HEK293 (cell line): ENCODE data around the gene CRELD1.
"Not testable (repeated sequence)": the region's sequence is repeated elsewhere in the genome, so short reads cannot be mapped to it uniquely, and the experiment has no call there.

Experiments used
- CTCF ChIA-PET: fragments of 350-600 bp; formaldehyde crosslinking; extraction: SDS; loops from one replicate; lab custom pipeline; 2021; ENCODE audit warnings: antibody characterized with exemption; lab: Yijun Ruan, JAX
- POLR2A ChIA-PET: fragments of 300-600 bp; formaldehyde crosslinking; extraction: SDS; loops from one replicate; lab custom pipeline; 2020; ENCODE audit warnings: antibody characterized with exemption, inconsistent platforms; lab: Yijun Ruan, JAX
- H3K27ac ChIP-seq: fragments of 200-500 bp; sonication (Bioruptor generic); 2 replicates; pipeline ENCODE4 v1.5.1; 2014; ENCODE audit warnings: low read depth, low read length, control low read depth, inconsistent platforms; ENCODE audit errors: extremely low read depth
- H3K36me3 ChIP-seq, 2 experiments: fragments of 200-500 bp in 1 of 2; sonication (Bioruptor generic) in 1 of 2; 1 replicate in 1 of 2; 2 replicates in 1 of 2; pipeline ENCODE4 v1.5.1; 2014 to 2017; ENCODE audit warnings: inconsistent platforms in 2 of 2, low read length in 2 of 2; ENCODE audit not compliant: control insufficient read depth in 2 of 2, insufficient read depth in 1 of 2
- H3K4me1 ChIP-seq: fragments of 200-500 bp; sonication (Bioruptor generic); 2 replicates; pipeline ENCODE4 v1.5.1; 2014; ENCODE audit warnings: mild to moderate bottlenecking, low read length, inconsistent platforms; ENCODE audit not compliant: control insufficient read depth, insufficient read depth
- H3K4me3 ChIP-seq: 2 replicates; pipeline ENCODE4 v1.5.1; 2011; ENCODE audit warnings: low read depth, mild to moderate bottlenecking, control low read depth, low read length, moderate library complexity
- H3K9me3 ChIP-seq: fragments of 200-500 bp; sonication (Bioruptor generic); 2 replicates; pipeline ENCODE4 v1.5.1; 2014; ENCODE audit warnings: low read depth, low read length, inconsistent platforms; ENCODE audit not compliant: control insufficient read depth, insufficient read depth
- BCL11B ChIP-seq: fragments of 450-650 bp; formaldehyde crosslinking; IDR thresholded peaks from 2 replicates; pipeline ENCODE4 v1.5.1; 2016; ENCODE audit warnings: low read depth, missing biosample characterization, missing genetic modification characterization
- EGR2 ChIP-seq: fragments of 450-650 bp; formaldehyde crosslinking; IDR thresholded peaks from 2 replicates; pipeline ENCODE4 v1.5.1; 2016; ENCODE audit warnings: low read depth, missing biosample characterization, missing genetic modification characterization
- HOXD13 ChIP-seq: sonication (generic); formaldehyde crosslinking; IDR thresholded peaks from 2 replicates; pipeline ENCODE4 v1.8.0; 2022; ENCODE audit warnings: missing genetic modification reagents, borderline replicate concordance
- KLF1 ChIP-seq: fragments of 450-650 bp; formaldehyde crosslinking; IDR thresholded peaks from 2 replicates; pipeline ENCODE4 v1.5.1; 2016; ENCODE audit warnings: missing biosample characterization, missing genetic modification characterization
- KLF16 ChIP-seq: fragments of 450-650 bp; formaldehyde crosslinking; IDR thresholded peaks from 2 replicates; pipeline ENCODE4 v1.5.1; 2017; ENCODE audit warnings: missing biosample characterization, missing genetic modification characterization
- MYNN ChIP-seq: fragments of 450-650 bp; formaldehyde crosslinking; IDR thresholded peaks from 2 replicates; pipeline ENCODE4 v1.5.1; 2016; ENCODE audit warnings: missing biosample characterization, missing genetic modification characterization, borderline replicate concordance
- SCRT1 ChIP-seq: fragments of 450-650 bp; formaldehyde crosslinking; IDR thresholded peaks from 2 replicates; pipeline ENCODE4 v1.5.1; 2016; ENCODE audit warnings: missing biosample characterization, missing genetic modification characterization, borderline replicate concordance
- TRIM28 ChIP-seq: IDR thresholded peaks from 2 replicates; pipeline ENCODE4 v1.6.1; 2011; ENCODE audit warnings: low read length, control low read depth, borderline replicate concordance
- YY2 ChIP-seq: fragments of 450-650 bp; formaldehyde crosslinking; IDR thresholded peaks from 2 replicates; pipeline ENCODE4 v1.5.1; 2016; ENCODE audit warnings: missing biosample characterization, missing genetic modification characterization
- ZBTB20 ChIP-seq: fragments of 450-650 bp; formaldehyde crosslinking; IDR thresholded peaks from 2 replicates; pipeline ENCODE4 v1.5.1; 2016; ENCODE audit warnings: missing biosample characterization, missing genetic modification characterization
- ZFHX2 ChIP-seq: fragments of 450-650 bp; formaldehyde crosslinking; conservative IDR thresholded peaks from 2 replicates; pipeline ENCODE4 v1.5.1; 2016; ENCODE audit warnings: missing biosample characterization, missing genetic modification characterization
- ZFP69B ChIP-seq: fragments of 450-650 bp; formaldehyde crosslinking; IDR thresholded peaks from 2 replicates; pipeline ENCODE4 v1.5.1; 2016; ENCODE audit warnings: missing biosample characterization, missing genetic modification characterization
- ZNF10 ChIP-seq: fragments of 450-650 bp; formaldehyde crosslinking; IDR thresholded peaks from 2 replicates; pipeline ENCODE4 v1.5.1; 2017; ENCODE audit warnings: missing biosample characterization, missing genetic modification characterization
- ZNF16 ChIP-seq: fragments of 450-650 bp; formaldehyde crosslinking; IDR thresholded peaks from 2 replicates; pipeline ENCODE4 v1.5.1; 2016; ENCODE audit warnings: low read depth, missing biosample characterization, missing genetic modification characterization
- ZNF174 ChIP-seq: fragments of 450-650 bp; formaldehyde crosslinking; IDR thresholded peaks from 2 replicates; pipeline ENCODE4 v1.5.0; 2017; ENCODE audit warnings: missing biosample characterization, mild to moderate bottlenecking, missing genetic modification characterization
- ZNF350 ChIP-seq: fragments of 450-650 bp; formaldehyde crosslinking; IDR thresholded peaks from 2 replicates; pipeline ENCODE4 v1.5.0; 2017; ENCODE audit warnings: missing biosample characterization, mild to moderate bottlenecking, missing genetic modification characterization
- ZNF394 ChIP-seq: fragments of 450-650 bp; formaldehyde crosslinking; IDR thresholded peaks from 2 replicates; pipeline ENCODE4 v1.5.1; 2016; ENCODE audit warnings: missing biosample characterization, missing genetic modification characterization, mild to moderate bottlenecking, moderate library complexity, borderline replicate concordance
- ZNF423 ChIP-seq: fragments of 450-650 bp; formaldehyde crosslinking; IDR thresholded peaks from 2 replicates; pipeline ENCODE4 v1.5.1; 2016; ENCODE audit warnings: missing biosample characterization, missing genetic modification characterization
- ZNF426 ChIP-seq: fragments of 450-650 bp; formaldehyde crosslinking; IDR thresholded peaks from 2 replicates; pipeline ENCODE4 v1.5.1; 2017; ENCODE audit warnings: missing biosample characterization, missing genetic modification characterization, mild to moderate bottlenecking, inconsistent platforms, moderate library complexity
- ZNF544 ChIP-seq: fragments of 450-650 bp; formaldehyde crosslinking; IDR thresholded peaks from 2 replicates; pipeline ENCODE4 v1.5.0; 2017; ENCODE audit warnings: missing biosample characterization, missing genetic modification characterization
- ZNF707 ChIP-seq: fragments of 450-650 bp; formaldehyde crosslinking; IDR thresholded peaks from 2 replicates; pipeline ENCODE4 v1.5.1; 2016; ENCODE audit warnings: missing biosample characterization, missing genetic modification characterization
- ZNF785 ChIP-seq: fragments of 450-650 bp; formaldehyde crosslinking; IDR thresholded peaks from 2 replicates; pipeline ENCODE4 v1.5.1; 2016; ENCODE audit warnings: missing biosample characterization, missing genetic modification characterization
- TF ChIP-seq, protein P1 (sequence below): fragments of 450-650 bp; formaldehyde crosslinking; IDR thresholded peaks from 2 replicates; pipeline ENCODE4 v1.5.1; 2016; ENCODE audit warnings: missing biosample characterization, missing genetic modification characterization
- TF ChIP-seq, protein P2 (sequence below): fragments of 450-650 bp; formaldehyde crosslinking; IDR thresholded peaks from 2 replicates; pipeline ENCODE4 v1.5.1; 2016; ENCODE audit warnings: missing biosample characterization, missing genetic modification characterization

Gene CRELD1

DNA sequence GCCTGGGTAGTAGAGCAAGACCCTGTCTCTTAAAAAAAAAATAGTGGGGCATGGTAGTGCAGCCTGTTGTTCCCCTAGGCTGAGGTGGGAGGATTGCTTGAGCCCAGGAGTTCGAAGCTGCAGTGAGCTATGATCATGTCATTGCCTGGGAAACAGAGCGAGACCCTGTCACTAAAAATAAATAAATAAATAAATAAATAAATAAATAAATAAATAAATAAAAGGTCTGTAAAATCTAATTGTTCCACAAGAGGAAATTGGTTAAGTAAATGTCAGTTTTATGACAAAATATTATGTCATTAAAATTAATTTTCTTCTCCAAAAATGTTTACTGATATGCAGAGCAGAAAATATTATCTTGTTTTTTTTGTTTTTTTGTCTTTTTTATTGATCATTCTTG lies 5.3 kb downstream of the CRELD1 start (continued):
- TF ChIP-seq HOXD13 (CRISPR knock-in tag) (no peak), EGR2 (tag by site-specific recombination) (no peak), YY2 (tag by site-specific recombination) (no peak), ZNF423 (tag by site-specific recombination) (no peak), SCRT1 (tag by site-specific recombination) (no peak), ZNF707 (tag by site-specific recombination) (no peak), ZNF785 (no peak), ZNF16 (tag by site-specific recombination) (0 out of 2 replicates have a peak, but pooled peaks have one; percentile 9), ZNF10 (tag by site-specific recombination) (no peak), KLF1 (tag by site-specific recombination) (no peak), MYNN (no peak; the same call in 1 of the 2 replicates), ZFP69B (tag by site-specific recombination) (no peak), BCL11B (no peak), ZNF174 (tag by site-specific recombination) (no peak), ZNF426 (tag by site-specific recombination) (peak; percentile 99), ZNF544 (tag by site-specific recombination) (no peak), KLF16 (tag by site-specific recombination) (no peak), ZBTB20 (tag by site-specific recombination) (no peak), ZFHX2 (tag by site-specific recombination) (no peak), TRIM28 (no peak), ZNF350 (tag by site-specific recombination) (no peak), ZNF394 (tag by site-specific recombination) (peak; percentile 98)
- TF ChIP-seq, protein P1, sequence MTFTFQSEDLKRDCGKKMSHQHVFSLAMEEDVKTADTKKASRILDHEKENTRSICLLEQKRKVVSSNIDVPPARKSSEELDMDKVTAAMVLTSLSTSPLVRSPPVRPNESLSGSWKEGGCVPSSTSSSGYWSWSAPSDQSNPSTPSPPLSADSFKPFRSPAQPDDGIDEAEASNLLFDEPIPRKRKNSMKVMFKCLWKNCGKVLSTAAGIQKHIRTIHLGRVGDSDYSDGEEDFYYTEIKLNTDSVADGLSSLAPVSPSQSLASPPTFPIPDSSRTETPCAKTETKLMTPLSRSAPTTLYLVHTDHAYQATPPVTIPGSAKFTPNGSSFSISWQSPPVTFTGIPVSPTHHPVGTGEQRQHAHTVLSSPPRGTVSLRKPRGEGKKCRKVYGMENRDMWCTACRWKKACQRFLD (tag by site-specific recombination) = 0 out of 2 replicates have a peak, but pooled peaks have one; percentile 55
- TF ChIP-seq, protein P2, sequence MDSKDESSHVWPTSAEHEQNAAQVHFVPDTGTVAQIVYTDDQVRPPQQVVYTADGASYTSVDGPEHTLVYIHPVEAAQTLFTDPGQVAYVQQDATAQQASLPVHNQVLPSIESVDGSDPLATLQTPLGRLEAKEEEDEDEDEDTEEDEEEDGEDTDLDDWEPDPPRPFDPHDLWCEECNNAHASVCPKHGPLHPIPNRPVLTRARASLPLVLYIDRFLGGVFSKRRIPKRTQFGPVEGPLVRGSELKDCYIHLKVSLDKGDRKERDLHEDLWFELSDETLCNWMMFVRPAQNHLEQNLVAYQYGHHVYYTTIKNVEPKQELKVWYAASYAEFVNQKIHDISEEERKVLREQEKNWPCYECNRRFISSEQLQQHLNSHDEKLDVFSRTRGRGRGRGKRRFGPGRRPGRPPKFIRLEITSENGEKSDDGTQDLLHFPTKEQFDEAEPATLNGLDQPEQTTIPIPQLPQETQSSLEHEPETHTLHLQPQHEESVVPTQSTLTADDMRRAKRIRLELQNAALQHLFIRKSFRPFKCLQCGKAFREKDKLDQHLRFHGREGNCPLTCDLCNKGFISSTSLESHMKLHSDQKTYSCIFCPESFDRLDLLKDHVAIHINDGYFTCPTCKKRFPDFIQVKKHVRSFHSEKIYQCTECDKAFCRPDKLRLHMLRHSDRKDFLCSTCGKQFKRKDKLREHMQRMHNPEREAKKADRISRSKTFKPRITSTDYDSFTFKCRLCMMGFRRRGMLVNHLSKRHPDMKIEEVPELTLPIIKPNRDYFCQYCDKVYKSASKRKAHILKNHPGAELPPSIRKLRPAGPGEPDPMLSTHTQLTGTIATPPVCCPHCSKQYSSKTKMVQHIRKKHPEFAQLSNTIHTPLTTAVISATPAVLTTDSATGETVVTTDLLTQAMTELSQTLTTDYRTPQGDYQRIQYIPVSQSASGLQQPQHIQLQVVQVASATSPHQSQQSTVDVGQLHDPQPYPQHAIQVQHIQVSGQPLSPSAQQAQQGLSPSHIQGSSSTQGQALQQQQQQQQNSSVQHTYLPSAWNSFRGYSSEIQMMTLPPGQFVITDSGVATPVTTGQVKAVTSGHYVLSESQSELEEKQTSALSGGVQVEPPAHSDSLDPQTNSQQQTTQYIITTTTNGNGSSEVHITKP (tag by site-specific recombination) = no peak

DNA sequence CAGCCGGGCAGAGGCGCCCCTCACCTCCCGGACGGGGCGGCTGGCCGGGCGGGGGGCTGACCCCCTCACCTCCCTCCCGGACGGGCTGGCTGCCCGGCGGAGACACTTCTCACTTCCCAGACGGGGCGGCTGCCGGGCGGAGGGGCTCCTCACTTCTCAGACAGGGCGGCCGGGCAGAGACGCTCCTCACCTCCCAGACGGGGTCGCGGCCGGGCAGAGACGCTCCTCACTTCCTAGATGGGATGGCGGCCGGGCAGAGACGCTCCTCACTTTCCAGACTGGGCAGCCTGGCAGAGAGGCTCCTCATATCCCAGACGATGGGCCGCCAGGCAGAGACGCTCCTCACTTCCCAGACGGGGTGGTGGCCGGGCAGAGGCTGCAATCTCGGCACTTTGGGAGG lies 6.3 kb downstream of the CRELD1 start:
- H3K4me3 ChIP-seq, CTCF ChIA-PET, POLR2A ChIA-PET, H3K27ac ChIP-seq, H3K4me1 ChIP-seq, H3K9me3 ChIP-seq: not testable (repeated sequence)
- peaks cover 6 to 66% of the 10 kb centered on the region in 2 experiments; a peak in 2 of 3 replicates for H3K36me3 ChIP-seq
